ENCODE results near the gene ZRANB3.

DNA sequence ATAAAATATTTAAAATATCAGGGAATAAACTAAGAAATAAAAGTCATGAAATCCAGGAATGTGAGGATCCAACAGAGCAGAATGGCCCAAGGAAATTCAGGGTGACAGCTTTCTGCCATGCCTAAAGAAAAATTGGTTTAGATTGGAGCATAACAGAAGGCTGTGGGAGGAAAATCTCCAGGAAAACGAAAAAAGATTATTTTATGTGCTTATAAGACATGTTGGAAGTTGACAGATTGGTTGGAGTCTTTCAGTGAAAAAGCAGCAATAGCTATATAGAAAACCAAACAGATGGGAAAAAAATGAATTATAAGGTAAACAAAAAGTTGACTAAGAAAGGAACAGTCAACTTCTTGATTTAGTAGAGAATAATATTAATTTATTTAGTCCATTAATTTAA lies 203.9 kb downstream of the ZRANB3 start:
- TF ChIP-seq SIN3A (IDR thresholded peaks at IDR 0.05; ENCODE audit: borderline replicate concordance, insufficient read depth, low read length) = no peak
- TF ChIP-seq, protein P1, sequence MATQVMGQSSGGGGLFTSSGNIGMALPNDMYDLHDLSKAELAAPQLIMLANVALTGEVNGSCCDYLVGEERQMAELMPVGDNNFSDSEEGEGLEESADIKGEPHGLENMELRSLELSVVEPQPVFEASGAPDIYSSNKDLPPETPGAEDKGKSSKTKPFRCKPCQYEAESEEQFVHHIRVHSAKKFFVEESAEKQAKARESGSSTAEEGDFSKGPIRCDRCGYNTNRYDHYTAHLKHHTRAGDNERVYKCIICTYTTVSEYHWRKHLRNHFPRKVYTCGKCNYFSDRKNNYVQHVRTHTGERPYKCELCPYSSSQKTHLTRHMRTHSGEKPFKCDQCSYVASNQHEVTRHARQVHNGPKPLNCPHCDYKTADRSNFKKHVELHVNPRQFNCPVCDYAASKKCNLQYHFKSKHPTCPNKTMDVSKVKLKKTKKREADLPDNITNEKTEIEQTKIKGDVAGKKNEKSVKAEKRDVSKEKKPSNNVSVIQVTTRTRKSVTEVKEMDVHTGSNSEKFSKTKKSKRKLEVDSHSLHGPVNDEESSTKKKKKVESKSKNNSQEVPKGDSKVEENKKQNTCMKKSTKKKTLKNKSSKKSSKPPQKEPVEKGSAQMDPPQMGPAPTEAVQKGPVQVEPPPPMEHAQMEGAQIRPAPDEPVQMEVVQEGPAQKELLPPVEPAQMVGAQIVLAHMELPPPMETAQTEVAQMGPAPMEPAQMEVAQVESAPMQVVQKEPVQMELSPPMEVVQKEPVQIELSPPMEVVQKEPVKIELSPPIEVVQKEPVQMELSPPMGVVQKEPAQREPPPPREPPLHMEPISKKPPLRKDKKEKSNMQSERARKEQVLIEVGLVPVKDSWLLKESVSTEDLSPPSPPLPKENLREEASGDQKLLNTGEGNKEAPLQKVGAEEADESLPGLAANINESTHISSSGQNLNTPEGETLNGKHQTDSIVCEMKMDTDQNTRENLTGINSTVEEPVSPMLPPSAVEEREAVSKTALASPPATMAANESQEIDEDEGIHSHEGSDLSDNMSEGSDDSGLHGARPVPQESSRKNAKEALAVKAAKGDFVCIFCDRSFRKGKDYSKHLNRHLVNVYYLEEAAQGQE (IDR thresholded peaks at IDR 0.05; ENCODE audit: insufficient read depth in 1 of 2, low read depth in 2 of 2, low read length in 2 of 2) = no peak
- no peak for TF ChIP-seq POLR2AphosphoS5 (IDR thresholded peaks at IDR 0.05; ENCODE audit: low read depth, low read length)
- no peak for TF ChIP-seq TAF1 (IDR thresholded peaks at IDR 0.05; ENCODE audit: borderline replicate concordance, insufficient read depth, low read length)

Measured in PFSK-1 (cell line).